RWPE2 (cell line): ENCODE results near the gene RHBDF2.
A peak's percentile ranks its signal among the peaks of the same experiment; 100 is the strongest.

Experiments used
- ATAC-seq: fragments of 200-7000 bp; cut with Tn5 transposase; 3 replicates; pipeline ENCODE4 v1.9.1; 2021; ENCODE audit warnings: low read depth
- DNase-seq: peaks from one replicate; pipeline ENCODE4 v3.0.0-alpha.2; 2020; ENCODE audit warnings: low spot score
- H3K27ac ChIP-seq: fragments of 450-650 bp; 2 replicates; pipeline ENCODE4 v1.5.1; 2017; ENCODE audit warnings: mild to moderate bottlenecking; ENCODE audit not compliant: poor library complexity, severe bottlenecking
- H3K27me3 ChIP-seq: fragments of 250-450 bp; sonication (Bioruptor Pico); 2 replicates; pipeline ENCODE4 v1.5.1; 2021; ENCODE audit warnings: mild to moderate bottlenecking, moderate library complexity; ENCODE audit not compliant: insufficient read depth, poor library complexity, severe bottlenecking
- H3K36me3 ChIP-seq: fragments of 250-450 bp; sonication (Bioruptor Pico); 2 replicates; pipeline ENCODE4 v1.5.1; 2020; ENCODE audit warnings: low read depth, mild to moderate bottlenecking, moderate library complexity
- H3K4me1 ChIP-seq: fragments of 250-450 bp; sonication (Bioruptor Pico); 2 replicates; pipeline ENCODE4 v1.5.1; 2021; ENCODE audit warnings: mild to moderate bottlenecking, moderate library complexity; ENCODE audit not compliant: insufficient read depth, poor library complexity, severe bottlenecking
- H3K4me3 ChIP-seq: fragments of 250-450 bp; sonication (Bioruptor Pico); 2 replicates; pipeline ENCODE4 v1.5.1; 2021; ENCODE audit warnings: mild to moderate bottlenecking, moderate library complexity; ENCODE audit not compliant: severe bottlenecking
- H3K9me3 ChIP-seq: fragments of 250-450 bp; sonication (Bioruptor Pico); 2 replicates; pipeline ENCODE4 v1.5.1; 2021; ENCODE audit warnings: mild to moderate bottlenecking, moderate library complexity; ENCODE audit not compliant: severe bottlenecking
- CTCF ChIP-seq: fragments of 450-650 bp; IDR thresholded peaks from one replicate; pipeline ENCODE4 v1.5.1; 2017; ENCODE audit warnings: mild to moderate bottlenecking, moderate library complexity; ENCODE audit not compliant: poor library complexity, severe bottlenecking

RHBDF2 gene

GRCh38 chr17:76500747-76501017 is 541 bp downstream of the RHBDF2 start:
- DNase-seq (no peak), ATAC-seq (peak; percentile 18)
- TF ChIP-seq CTCF: no peak
- Histone ChIP-seq H3K27ac (peak overlapping the region; percentile 66), H3K27me3 (no peaks in the 10 kb centered on the region), H3K9me3 (no peaks in the 10 kb centered on the region), H3K36me3 (no peaks in the 10 kb centered on the region), H3K4me1 (peaks cover 29% of the 10 kb centered on the region), H3K4me3 (peak overlapping the region; percentile 66)

- DNase-seq (no peak), ATAC-seq (peak; percentile 6; the same call in 1 of the 3 replicates)
- Histone ChIP-seq H3K27ac (peak overlapping the region; percentile 66), H3K36me3 (no peaks in the 10 kb centered on the region), H3K4me3 (peak overlapping the region; percentile 66), H3K9me3 (no peaks in the 10 kb centered on the region), H3K27me3 (no peaks in the 10 kb centered on the region), H3K4me1 (peaks cover 29% of the 10 kb centered on the region)
- TF ChIP-seq CTCF: no peak
Measured at GRCh38 chr17:76500074-76500746, 1.0 kb downstream of the RHBDF2 start.

- TF ChIP-seq CTCF: no peak
- Histone ChIP-seq H3K4me3 (no peak overlapping the region), H3K27me3 (no peaks in the 10 kb centered on the region), H3K36me3 (no peaks in the 10 kb centered on the region), H3K27ac (peak overlapping the region; percentile 66), H3K4me1 (peaks cover 29% of the 10 kb centered on the region), H3K9me3 (no peaks in the 10 kb centered on the region)
- ATAC-seq (peak; percentile 8; the same call in 2 of the 3 replicates), DNase-seq (no peak)
Measured at GRCh38 chr17:76499267-76499667, 2.0 kb downstream of the RHBDF2 start.

GRCh38 chr17:76498876-76499251 is 2.4 kb downstream of the RHBDF2 start:
- H3K27ac ChIP-seq: peak overlapping the region; percentile 66
- no peaks in the 10 kb centered on the region for H3K27me3 ChIP-seq
- H3K9me3 ChIP-seq: no peaks in the 10 kb centered on the region
- DNase-seq (no peak), ATAC-seq (no peak)
- no peaks in the 10 kb centered on the region for H3K36me3 ChIP-seq
- H3K4me3 ChIP-seq: no peak overlapping the region
- TF ChIP-seq CTCF: no peak
- peaks cover 32% of the 10 kb centered on the region for H3K4me1 ChIP-seq
